H1 (cell line): Measurements from ENCODE around the gene GSG1L. TPM values are rescaled to one million over a fixed set of nuclear protein-coding genes. Genes with fewer than 3 reads are reported as not detected.

Source experiments
- CTCF ChIA-PET: fragments of 300-600 bp; sonication (Branson Sonifier 250); formaldehyde crosslinking; loops from one replicate; lab custom pipeline; 2021; ENCODE audit not compliant: partially characterized antibody; lab: Charles Lee
- POLR2A ChIA-PET: fragments of 300-600 bp; sonication (Branson Sonifier 250); formaldehyde crosslinking; loops from one replicate; lab custom pipeline; 2021; ENCODE audit warnings: inconsistent platforms; ENCODE audit not compliant: partially characterized antibody; lab: Charles Lee
- DNase-seq, 2 experiments: peaks; one replicate each; pipeline versions ENCODE4 v3.0.0 to v3.0.0-alpha.2; 2010 to 2022; ENCODE audit warnings: low spot score in 2 of 2, low read depth in 1 of 2, mixed read lengths in 1 of 2
- FAIRE-seq: peaks from 2 replicates; lab custom pipeline; 2011; peaks lifted over from hg19 to GRCh38; lab: Jason Lieb, UNC
- H2AFZ ChIP-seq: 2 replicates; pipeline ENCODE4 v1.8.1; 2012; ENCODE audit warnings: low read length, inconsistent platforms
- H2AK5ac ChIP-seq: 2 replicates; pipeline ENCODE4 v1.6.1; 2013; ENCODE audit warnings: low read depth, low read length
- H2BK120ac ChIP-seq: replicated peaks from 2 replicates; pipeline ENCODE3; 2013; ENCODE audit warnings: low read depth, low read length, inconsistent platforms
- H2BK12ac ChIP-seq: 2 replicates; pipeline ENCODE4 v1.6.1; 2013; ENCODE audit warnings: low read depth, low read length
- H2BK15ac ChIP-seq: 2 replicates; pipeline ENCODE4 v1.6.1; 2013; ENCODE audit warnings: low read length
- H2BK20ac ChIP-seq: 2 replicates; pipeline ENCODE4 v1.6.1; 2013; ENCODE audit warnings: low read length
- H2BK5ac ChIP-seq: 2 replicates; pipeline ENCODE4 v1.6.1; 2013; ENCODE audit warnings: low read depth, low read length
- H3K14ac ChIP-seq: 2 replicates; pipeline ENCODE4 v1.6.1; 2013; ENCODE audit warnings: inconsistent platforms; ENCODE audit not compliant: insufficient read length
- H3K18ac ChIP-seq: 2 replicates; pipeline ENCODE4 v1.6.1; 2013; ENCODE audit warnings: low read length; ENCODE audit errors: extremely low read depth
- H3K23ac ChIP-seq: 2 replicates; pipeline ENCODE4 v1.6.1; 2013; ENCODE audit warnings: inconsistent platforms; ENCODE audit not compliant: insufficient read length
- H3K23me2 ChIP-seq: 2 replicates; pipeline ENCODE4 v1.6.1; 2013; ENCODE audit warnings: low read depth, low read length
- H3K27ac ChIP-seq: 2 replicates; pipeline ENCODE4 v1.6.1; 2011; ENCODE audit warnings: low read depth, low read length, inconsistent platforms
- H3K27me3 ChIP-seq, 4 experiments: replicated peaks in 1 of 4; 1 replicate in 1 of 4; 2 replicates in 3 of 4; pipeline versions ENCODE4 v1.6.1 to v1.8.1; 2011 to 2013; ENCODE audit warnings: low read length in 3 of 4, mild to moderate bottlenecking in 3 of 4, inconsistent platforms in 2 of 4, mixed read lengths in 2 of 4, moderate library complexity in 1 of 4; ENCODE audit not compliant: control insufficient read depth in 3 of 4, insufficient read depth in 3 of 4; ENCODE audit errors: extremely low read depth in 1 of 4
- H3K36me3 ChIP-seq, 4 experiments: 2 replicates each; pipeline versions ENCODE4 v1.6.1 to v1.8.1; 2011 to 2013; ENCODE audit warnings: mild to moderate bottlenecking in 4 of 4, low read length in 3 of 4, moderate library complexity in 2 of 4, control low read depth in 1 of 4, inconsistent platforms in 1 of 4; ENCODE audit not compliant: insufficient read depth in 4 of 4, control insufficient read depth in 2 of 4
- H3K4ac ChIP-seq: replicated peaks from 2 replicates; pipeline ENCODE3; 2013; ENCODE audit warnings: low read length, low read depth, mixed read lengths, inconsistent platforms; ENCODE audit not compliant: insufficient read length
- H3K4me1 ChIP-seq, 4 experiments: replicated peaks in 1 of 4; 1 replicate in 1 of 4; 2 replicates in 3 of 4; pipeline versions ENCODE4 v1.6.1 to v1.8.1; 2011 to 2013; ENCODE audit warnings: low read length in 3 of 4, inconsistent platforms in 2 of 4, mixed read lengths in 1 of 4; ENCODE audit not compliant: insufficient read depth in 4 of 4, control insufficient read depth in 3 of 4
- H3K4me2 ChIP-seq, 2 experiments: 2 replicates each; pipeline versions ENCODE4 v1.6.1 to v1.8.1; 2011 to 2013; ENCODE audit warnings: low read depth in 2 of 2, low read length in 2 of 2, control low read depth in 1 of 2, inconsistent platforms in 1 of 2, mild to moderate bottlenecking in 1 of 2; ENCODE audit not compliant: insufficient read depth in 1 of 2
- H3K4me3 ChIP-seq, 4 experiments: fragments of 200-600, 300-600 bp in 1 of 4; sonication (generic), shearing (Covaris generic), sonication (Bioruptor Twin) in 1 of 4; 2 replicates each; pipeline versions ENCODE4 v1.5.1 to v1.8.1; 2011 to 2016; ENCODE audit warnings: low read length in 4 of 4, low read depth in 3 of 4, control low read depth in 2 of 4, inconsistent platforms in 2 of 4, mild to moderate bottlenecking in 2 of 4, mixed read lengths in 1 of 4, moderate library complexity in 1 of 4; ENCODE audit not compliant: insufficient read depth in 2 of 4; ENCODE audit errors: extremely low read depth in 1 of 4
- H3K56ac ChIP-seq: replicated peaks from 2 replicates; pipeline ENCODE3; 2013; ENCODE audit warnings: low read depth, mild to moderate bottlenecking, mixed read lengths, low read length, inconsistent platforms; ENCODE audit not compliant: insufficient read length
- H3K79me1 ChIP-seq: 2 replicates; pipeline ENCODE4 v1.6.1; 2013; ENCODE audit warnings: low read depth, low read length, control low read depth
- H3K79me2 ChIP-seq, 2 experiments: 2 replicates each; pipeline versions ENCODE4 v1.6.1 to v1.8.1; 2012 to 2013; ENCODE audit warnings: low read length in 2 of 2, mild to moderate bottlenecking in 2 of 2, inconsistent platforms in 1 of 2; ENCODE audit not compliant: insufficient read depth in 2 of 2, control insufficient read depth in 1 of 2
- H3K9ac ChIP-seq, 4 experiments: replicated peaks in 1 of 4; 1 replicate in 1 of 4; 2 replicates in 3 of 4; pipeline versions ENCODE4 v1.6.1 to v1.8.1; 2011 to 2013; ENCODE audit warnings: low read depth in 3 of 4, low read length in 3 of 4, control low read depth in 2 of 4, mild to moderate bottlenecking in 2 of 4, moderate library complexity in 2 of 4, inconsistent platforms in 1 of 4; ENCODE audit errors: extremely low read depth in 1 of 4
- H3K9me3 ChIP-seq, 2 experiments: 2 replicates each; pipeline versions ENCODE4 v1.6.1 to v1.8.1; 2012 to 2013; ENCODE audit warnings: mild to moderate bottlenecking in 2 of 2, moderate library complexity in 2 of 2, control low read depth in 1 of 2, inconsistent platforms in 1 of 2, low read depth in 1 of 2, low read length in 1 of 2, mixed read lengths in 1 of 2; ENCODE audit not compliant: insufficient read depth in 2 of 2
- H4K20me1 ChIP-seq, 2 experiments: replicated peaks in 1 of 2; 2 replicates each; pipeline versions ENCODE3 to v1.8.1; 2011 to 2013; ENCODE audit warnings: inconsistent platforms in 2 of 2, low read length in 2 of 2, mild to moderate bottlenecking in 1 of 2; ENCODE audit not compliant: insufficient read depth in 2 of 2, control insufficient read depth in 1 of 2
- H4K5ac ChIP-seq: 2 replicates; pipeline ENCODE4 v1.6.1; 2013; ENCODE audit warnings: low read length, low read depth, mixed read lengths, inconsistent platforms; ENCODE audit not compliant: insufficient read length
- H4K8ac ChIP-seq: 2 replicates; pipeline ENCODE4 v1.8.0; 2013; ENCODE audit warnings: mild to moderate bottlenecking, moderate library complexity, low read length, inconsistent platforms; ENCODE audit not compliant: insufficient read depth; ENCODE audit errors: extremely low read depth
- H4K91ac ChIP-seq: replicated peaks from 2 replicates; pipeline ENCODE3; 2013; ENCODE audit warnings: low read length, mixed read lengths, inconsistent platforms; ENCODE audit not compliant: insufficient read length
- BRCA1 ChIP-seq: IDR thresholded peaks from 2 replicates; pipeline ENCODE4 v1.6.1; 2012; ENCODE audit warnings: low read depth, low read length, improper control_type of control experiment
- CBX5 ChIP-seq: fragments of 300-800, 300-1000 bp; sonication (generic); IDR thresholded peaks from 2 replicates; pipeline ENCODE4 v1.7.1; 2016; ENCODE audit warnings: antibody characterized with exemption, low read length, low read depth
- CBX8 ChIP-seq: fragments of 300-800, 300-1000 bp; sonication (generic); IDR thresholded peaks from 2 replicates; pipeline ENCODE4 v1.7.1; 2016; ENCODE audit warnings: low read depth, low read length, borderline replicate concordance
- CHD1 ChIP-seq: IDR thresholded peaks from 2 replicates; pipeline ENCODE4 v1.6.1; 2012; ENCODE audit warnings: low read depth, low read length, improper control_type of control experiment
- FOSL1 ChIP-seq: IDR thresholded peaks from 2 replicates; pipeline ENCODE4 v1.6.1; 2011; ENCODE audit warnings: mild to moderate bottlenecking, low read depth, low read length, moderate library complexity; ENCODE audit not compliant: insufficient read depth
- GTF2F1 ChIP-seq: IDR thresholded peaks from 2 replicates; pipeline ENCODE4 v1.6.1; 2012; ENCODE audit warnings: low read depth, low read length, improper control_type of control experiment, borderline replicate concordance
- KDM5A ChIP-seq: fragments of 200-600 bp; IDR thresholded peaks from 2 replicates; pipeline ENCODE4 v1.7.1; 2012; ENCODE audit warnings: mild to moderate bottlenecking, low read length, inconsistent platforms, mixed read lengths
- PHF8 ChIP-seq: fragments of 200-600 bp; sonication (generic); conservative IDR thresholded peaks from 2 replicates; pipeline ENCODE4 v1.7.1; 2012; ENCODE audit warnings: low read depth, mild to moderate bottlenecking, inconsistent platforms, low read length, moderate library complexity
- SAP30 ChIP-seq: fragments of 300-600 bp; sonication (generic); IDR thresholded peaks from 2 replicates; pipeline ENCODE4 v1.7.1; 2012; ENCODE audit warnings: low read length, moderate library complexity, mild to moderate bottlenecking, inconsistent platforms; ENCODE audit not compliant: insufficient read depth, insufficient replicate concordance
- SP1 ChIP-seq: IDR thresholded peaks from 2 replicates; pipeline ENCODE4 v1.6.1; 2011; ENCODE audit warnings: low read depth, low read length
- TBP ChIP-seq: IDR thresholded peaks from 2 replicates; pipeline ENCODE4 v1.6.1; 2011; ENCODE audit warnings: low read depth, low read length, improper control_type of control experiment
- TEAD4 ChIP-seq: IDR thresholded peaks from 2 replicates; pipeline ENCODE4 v1.6.1; 2012; ENCODE audit warnings: low read depth, low read length, inconsistent platforms, mixed read lengths
- WGBS, 2 experiments: shearing (Covaris generic) in 1 of 2; methylation state at CpG; one replicate each; pipeline versions ENCODE4 v1.1.6 to v1.1.7; 2013 to 2015; ENCODE audit warnings: low lambda C conversion rate in 2 of 2, mixed read lengths in 2 of 2, inconsistent platforms in 1 of 2, low coverage in 1 of 2, missing lambda C conversion rate in 1 of 2; ENCODE audit not compliant: insufficient replicate concordance in 2 of 2, insufficient coverage in 1 of 2, insufficient read length in 1 of 2; ENCODE audit errors: extremely low coverage in 1 of 2, missing lambda C conversion rate in 1 of 2; 5-methylcytosine and 5-hydroxymethylcytosine counted together
- polyA plus RNA-seq, 7 experiments: library from polyadenylated mRNA; depleted of rRNA in 3 of 7; stranded (reverse) in 5 of 7; unstranded in 2 of 7; fragments of >200 nt in 5 of 7; fragments of 200-250 nt in 2 of 7; gene quantifications; 1 replicate in 5 of 7; 2 replicates in 1 of 7; 4 replicates in 1 of 7; pipeline versions ENCODE4 v1.2.1 to v1.2.3, GENCODE V29; 2011 to 2013; ENCODE audit warnings: missing spikeins in 2 of 7, mixed read lengths in 2 of 7
- total RNA-seq: library from RNA; stranded (reverse); fragmentation: NEBNext Ultra II Directional; extraction: Animal tissue kit (Norgen Biotek cat#: 25700); gene quantifications from 2 replicates; pipeline ENCODE4 v1.2.1, GENCODE V29; 2021
- TF ChIP-seq, protein P1 (sequence below): IDR thresholded peaks from 2 replicates; pipeline ENCODE4 v1.6.1; 2012; ENCODE audit warnings: inconsistent platforms

Gene GSG1L
- total and polyA plus RNA-seq, 2 of the 8 experiments (the other 6 are each of a cell fraction or from before 2014, with no cell fraction given): 0.71 to 1.1 TPM

DNA sequence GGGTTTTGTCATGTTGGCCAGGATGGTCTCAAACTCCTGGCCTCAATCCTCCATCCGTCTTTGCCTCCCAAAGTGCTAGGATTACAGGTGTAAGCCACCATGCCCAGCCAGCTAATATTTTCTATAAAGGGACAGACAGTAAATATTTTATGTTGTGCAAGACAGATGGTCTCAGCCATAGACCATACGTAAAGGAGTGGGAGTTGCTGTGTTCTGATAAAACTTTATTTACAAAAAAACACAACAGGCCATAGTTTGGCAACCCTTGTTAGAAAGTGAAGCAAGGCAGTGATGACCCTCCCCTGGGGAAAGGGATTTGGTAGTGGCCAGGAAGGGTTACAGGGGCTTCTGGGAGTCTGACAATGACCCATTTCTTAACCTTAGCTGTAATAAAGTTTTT is 119.7 kb downstream of the GSG1L start:
- Histone ChIP-seq H2AK5ac (no peak overlapping the region), H3K27me3 (no peaks in the 10 kb centered on the region), H4K91ac (no peak overlapping the region), H2BK120ac (no peak overlapping the region), H3K14ac (no peak overlapping the region), H3K79me1 (no peaks in the 10 kb centered on the region), H3K9ac (no peak overlapping the region), H3K56ac (no peak overlapping the region), H4K5ac (no peak overlapping the region), H2BK12ac (no peak overlapping the region), H2AFZ (no peak overlapping the region), H3K36me3 (no peaks in the 10 kb centered on the region), H2BK15ac (no peak overlapping the region), H3K4me2 (no peak overlapping the region), H3K18ac (no peak overlapping the region), H3K4me1 (no peaks in the 10 kb centered on the region), H3K79me2 (no peaks in the 10 kb centered on the region), H3K9me3 (no peaks in the 10 kb centered on the region), H4K8ac (no peak overlapping the region), H4K20me1 (no peaks in the 10 kb centered on the region), H3K23ac (no peak overlapping the region), H2BK5ac (no peak overlapping the region), H3K27ac (no peak overlapping the region), H2BK20ac (no peak overlapping the region), H3K23me2 (no peaks in the 10 kb centered on the region; the same call in 1 of the 2 replicates), H3K4ac (no peak overlapping the region), H3K4me3 (no peak overlapping the region)
- FAIRE-seq: no peak
- ChIA-PET CTCF (interaction anchor here (0.6 to 0.7 kb wide), 2 partner anchors 19 to 253 kb away, joined by 3 to 4 read pairs; no protein-coding TSS in a partner anchor), POLR2A (no interaction called here)
- DNase-seq: no peak
- 94% methylated on average over 2 of the region's 2 CpGs; no CpG with 5 or more reads in 1 of the 2 experiments for WGBS, 2 experiments
- TF ChIP-seq PHF8 (no peak), CBX8 (no peak), BRCA1 (no peak), SAP30 (no peak), CBX5 (no peak), TBP (no peak), SP1 (no peak), KDM5A (no peak), GTF2F1 (no peak), CHD1 (no peak), TEAD4 (no peak), FOSL1 (no peak)
- TF ChIP-seq, protein P1, sequence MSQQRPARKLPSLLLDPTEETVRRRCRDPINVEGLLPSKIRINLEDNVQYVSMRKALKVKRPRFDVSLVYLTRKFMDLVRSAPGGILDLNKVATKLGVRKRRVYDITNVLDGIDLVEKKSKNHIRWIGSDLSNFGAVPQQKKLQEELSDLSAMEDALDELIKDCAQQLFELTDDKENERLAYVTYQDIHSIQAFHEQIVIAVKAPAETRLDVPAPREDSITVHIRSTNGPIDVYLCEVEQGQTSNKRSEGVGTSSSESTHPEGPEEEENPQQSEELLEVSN: no peak
